ENCODE data around the gene FRMD1. TPM values are rescaled to one million over a fixed set of nuclear protein-coding genes. Genes with fewer than 3 reads are reported as not detected.

Gene FRMD1
- total RNA-seq, 2 experiments from 2014 or later = not detected

- Mint-ChIP-seq H3K4me3 (no peak overlapping the region), H3K27ac (no peak overlapping the region), H3K4me1 (no peaks in the 10 kb centered on the region), H3K27me3 (no peaks in the 10 kb centered on the region), H3K36me3 (ENCODE audit: low read depth) (no peaks in the 10 kb centered on the region), H3K9me3 (no peaks in the 10 kb centered on the region)
- ChIA-PET CTCF (interaction anchor here (0.7 kb wide), 1 partner anchor 322 kb away, joined by 3 read pairs; no protein-coding TSS in a partner anchor), POLR2A (no interaction called here)
- DNase-seq = no peak
Observed at GRCh38 chr6:168004945-168005344, 74.1 kb downstream of the FRMD1 start.

GRCh38 chr6:168004023-168004422 is 75.0 kb downstream of the FRMD1 start:
- no peak for DNase-seq
- Mint-ChIP-seq H3K9me3 (no peaks in the 10 kb centered on the region), H3K36me3 (ENCODE audit: low read depth) (no peaks in the 10 kb centered on the region), H3K4me1 (no peaks in the 10 kb centered on the region), H3K27me3 (no peaks in the 10 kb centered on the region), H3K4me3 (no peak overlapping the region), H3K27ac (no peak overlapping the region)
- CTCF ChIA-PET = no interaction called here
- POLR2A ChIA-PET = no interaction called here

Other genes starting within 250 kb of the FRMD1 start
- not detected for gene KIF25, start 81.5 kb downstream of the FRMD1 start, total RNA-seq
- gene DACT2, start 240.6 kb upstream of the FRMD1 start, total RNA-seq = under 1 TPM in 1 of 2 experiments, not detected in 1; 0.10 TPM